K562 (cell line): ENCODE measurements around the gene HGFAC. TPM values are rescaled to one million over a fixed set of nuclear protein-coding genes. Genes with fewer than 3 reads are reported as not detected.

Source experiments
- PURB ChIP-seq: sonication (generic); formaldehyde crosslinking; IDR thresholded peaks from 2 replicates; pipeline ENCODE4 v1.9.0; 2021; ENCODE audit warnings: low read depth, mild to moderate bottlenecking, missing genetic modification reagents
- RNF2 ChIP-seq: sonication (generic); IDR thresholded peaks from 2 replicates; pipeline ENCODE4 v1.6.1; 2016
- RREB1 ChIP-seq: fragments of 250-450 bp; sonication (Bioruptor Pico); IDR thresholded peaks from 2 replicates; pipeline ENCODE4 v1.4.0; 2020
- VEZF1 ChIP-seq: fragments of 200-800 bp; sonication (Bioruptor generic); IDR thresholded peaks from 2 replicates; pipeline ENCODE4 v1.6.1; 2017; ENCODE audit warnings: missing genetic modification characterization, missing compliant biosample characterization
- ZBTB8A ChIP-seq: fragments of 450-650 bp; IDR thresholded peaks from 2 replicates; pipeline ENCODE4 v1.6.1; 2018; ENCODE audit warnings: mild to moderate bottlenecking, moderate library complexity; ENCODE audit not compliant: partially characterized antibody
- ZNF197 ChIP-seq: fragments of 200-800 bp; sonication (Bioruptor generic); IDR thresholded peaks from 2 replicates; pipeline ENCODE4 v1.6.1; 2016; ENCODE audit warnings: low read depth, missing genetic modification characterization, missing compliant biosample characterization
- ZNF224 ChIP-seq: sonication (generic); formaldehyde crosslinking; IDR thresholded peaks from 2 replicates; pipeline ENCODE4 v1.8.0; 2022; ENCODE audit warnings: mild to moderate bottlenecking, missing genetic modification reagents
- ZNF609 ChIP-seq: sonication (generic); formaldehyde crosslinking; IDR thresholded peaks from 2 replicates; pipeline ENCODE4 v1.8.1; 2023; ENCODE audit warnings: missing genetic modification reagents, mild to moderate bottlenecking, borderline replicate concordance
- polyA plus RNA-seq, 8 experiments: library from polyadenylated mRNA; depleted of rRNA in 4 of 8; stranded (reverse) in 5 of 8; unstranded in 3 of 8; fragments of >200 nt; fragmentation: Nextera tagmentation in 2 of 8; fragmentation: Illumina TruSeq in 1 of 8; extraction: Ambion mirVana in 2 of 8; extraction: Trizol in 1 of 8; gene quantifications; 2 replicates each; pipeline versions ENCODE4 v1.2.1 to v1.2.3, GENCODE V29; 2011 to 2014; ENCODE audit warnings: inconsistent platforms in 1 of 8, missing spikeins in 1 of 8
- total RNA-seq, 7 experiments: library from RNA; depleted of rRNA in 6 of 7; stranded (reverse); fragments of >200 nt in 6 of 7; fragmentation: Illumina TruSeq in 2 of 7; extraction: Trizol in 2 of 7; gene quantifications; 2 replicates each; pipeline versions ENCODE4 v1.2.1 to v1.2.3, GENCODE V29; 2011 to 2021; ENCODE audit warnings: low replicate concordance in 1 of 7
- TF ChIP-seq, protein P1 (sequence below), 2 experiments: fragments of 450-650 bp; IDR thresholded peaks; 2 replicates each; pipeline ENCODE4 v1.6.1; 2018; ENCODE audit warnings: mild to moderate bottlenecking in 2 of 2, low read depth in 1 of 2; ENCODE audit not compliant: partially characterized antibody in 2 of 2

The HGFAC gene
- total and polyA plus RNA-seq, 9 of the 15 experiments (the other 6 are each of a cell fraction or from before 2014, with no cell fraction given) = 0.13 TPM; not detected in 8

DNA sequence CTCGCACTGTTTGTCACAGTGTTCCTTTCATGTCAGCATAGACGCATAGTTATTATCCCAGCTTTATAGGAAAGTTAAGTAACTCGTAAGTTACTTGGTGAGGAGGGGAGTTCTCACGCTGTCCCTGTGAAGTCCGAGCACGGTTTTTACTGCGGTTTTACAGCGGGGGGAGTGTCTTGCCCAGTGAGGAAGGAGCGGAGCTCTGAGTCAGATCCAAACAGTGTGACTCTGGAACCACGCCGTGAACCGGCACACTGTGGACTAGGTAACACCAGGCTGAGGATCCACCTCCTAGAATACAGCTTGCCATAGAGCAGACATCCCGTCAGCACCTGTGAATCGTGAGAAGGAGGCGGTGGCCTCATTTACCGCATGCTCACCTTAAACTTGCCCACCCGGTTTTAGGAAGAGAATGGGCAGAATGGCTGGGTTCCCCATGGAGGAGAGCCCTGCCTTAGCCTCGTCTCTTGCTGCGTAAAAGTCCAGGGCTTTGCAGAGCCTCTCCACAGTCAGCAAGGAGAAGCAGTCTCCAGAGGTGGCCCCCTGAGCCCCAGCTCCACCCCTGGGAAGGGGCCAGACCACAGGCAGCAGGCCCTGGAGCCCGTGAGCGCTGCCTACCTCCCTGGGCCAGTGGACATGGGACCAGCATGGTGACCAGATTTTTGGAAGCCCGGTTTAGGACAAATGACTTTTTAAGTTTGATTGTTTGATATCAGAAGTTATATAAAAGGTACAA is 40.2 kb upstream of the HGFAC start (continued):
- TF ChIP-seq, protein P1, sequence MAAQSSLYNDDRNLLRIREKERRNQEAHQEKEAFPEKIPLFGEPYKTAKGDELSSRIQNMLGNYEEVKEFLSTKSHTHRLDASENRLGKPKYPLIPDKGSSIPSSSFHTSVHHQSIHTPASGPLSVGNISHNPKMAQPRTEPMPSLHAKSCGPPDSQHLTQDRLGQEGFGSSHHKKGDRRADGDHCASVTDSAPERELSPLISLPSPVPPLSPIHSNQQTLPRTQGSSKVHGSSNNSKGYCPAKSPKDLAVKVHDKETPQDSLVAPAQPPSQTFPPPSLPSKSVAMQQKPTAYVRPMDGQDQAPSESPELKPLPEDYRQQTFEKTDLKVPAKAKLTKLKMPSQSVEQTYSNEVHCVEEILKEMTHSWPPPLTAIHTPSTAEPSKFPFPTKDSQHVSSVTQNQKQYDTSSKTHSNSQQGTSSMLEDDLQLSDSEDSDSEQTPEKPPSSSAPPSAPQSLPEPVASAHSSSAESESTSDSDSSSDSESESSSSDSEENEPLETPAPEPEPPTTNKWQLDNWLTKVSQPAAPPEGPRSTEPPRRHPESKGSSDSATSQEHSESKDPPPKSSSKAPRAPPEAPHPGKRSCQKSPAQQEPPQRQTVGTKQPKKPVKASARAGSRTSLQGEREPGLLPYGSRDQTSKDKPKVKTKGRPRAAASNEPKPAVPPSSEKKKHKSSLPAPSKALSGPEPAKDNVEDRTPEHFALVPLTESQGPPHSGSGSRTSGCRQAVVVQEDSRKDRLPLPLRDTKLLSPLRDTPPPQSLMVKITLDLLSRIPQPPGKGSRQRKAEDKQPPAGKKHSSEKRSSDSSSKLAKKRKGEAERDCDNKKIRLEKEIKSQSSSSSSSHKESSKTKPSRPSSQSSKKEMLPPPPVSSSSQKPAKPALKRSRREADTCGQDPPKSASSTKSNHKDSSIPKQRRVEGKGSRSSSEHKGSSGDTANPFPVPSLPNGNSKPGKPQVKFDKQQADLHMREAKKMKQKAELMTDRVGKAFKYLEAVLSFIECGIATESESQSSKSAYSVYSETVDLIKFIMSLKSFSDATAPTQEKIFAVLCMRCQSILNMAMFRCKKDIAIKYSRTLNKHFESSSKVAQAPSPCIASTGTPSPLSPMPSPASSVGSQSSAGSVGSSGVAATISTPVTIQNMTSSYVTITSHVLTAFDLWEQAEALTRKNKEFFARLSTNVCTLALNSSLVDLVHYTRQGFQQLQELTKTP (IDR thresholded peaks at IDR 0.05; ENCODE audit: low read depth in 1 of 2, partially characterized antibody in 2 of 2) = no peak
- TF ChIP-seq ZNF609 (CRISPR knock-in tag) (no peak), PURB (CRISPR knock-in tag) (no peak), ZNF224 (CRISPR knock-in tag) (no peak), ZNF197 (CRISPR knock-in tag) (no peak), ZBTB8A (no peak), RREB1 (no peak), VEZF1 (peak; percentile 74), RNF2 (no peak)
